IMR-90 (cell line): ENCODE measurements around the gene SPECC1L. TPM values are rescaled to one million over a fixed set of nuclear protein-coding genes. Genes with fewer than 3 reads are reported as not detected.

ENCODE experiments used
- ATAC-seq: fragments of 200-7000 bp; cut with Tn5 transposase; 2 replicates; pipeline ENCODE4 v1.9.1; 2020; ENCODE audit warnings: low read depth, mild to moderate bottlenecking, moderate library complexity
- BruUV-seq: library from RNA; stranded (reverse); fragments of 400-500 nt; replicated peaks from 2 replicates; lab custom pipeline; 2021; lab: Mats Ljungman, UMichigan
- CTCF ChIA-PET: fragments of 300-600 bp; formaldehyde crosslinking; extraction: SDS; loops from one replicate; lab custom pipeline; 2021; ENCODE audit warnings: antibody characterized with exemption; lab: Yijun Ruan, JAX
- POLR2A ChIA-PET: fragments of 300-600 bp; sonication (Branson Sonifier 250); formaldehyde crosslinking; loops from one replicate; lab custom pipeline; 2022; ENCODE audit warnings: antibody characterized with exemption; ENCODE audit not compliant: unreplicated experiment; lab: Charles Lee
- DNase-seq: peaks from one replicate; pipeline ENCODE4 v3.0.0; 2013
- H2AFZ ChIP-seq: replicated peaks from 2 replicates; pipeline ENCODE3; 2013; ENCODE audit warnings: low read length, mild to moderate bottlenecking; ENCODE audit not compliant: poor library complexity
- H2AK5ac ChIP-seq: 2 replicates; pipeline ENCODE4 v1.6.1; 2013; ENCODE audit warnings: low read depth, low read length, inconsistent platforms
- H2AK9ac ChIP-seq: replicated peaks from 2 replicates; pipeline ENCODE3; 2013; ENCODE audit warnings: mild to moderate bottlenecking, low read depth, low read length, moderate library complexity; ENCODE audit not compliant: poor library complexity
- H2BK120ac ChIP-seq: 2 replicates; pipeline ENCODE4 v1.6.1; 2013; ENCODE audit warnings: low read depth, low read length, inconsistent platforms
- H2BK15ac ChIP-seq: 3 replicates; pipeline ENCODE4 v1.6.1; 2013; ENCODE audit warnings: low read depth, low read length, inconsistent platforms
- H2BK20ac ChIP-seq: 2 replicates; pipeline ENCODE4 v1.6.1; 2013; ENCODE audit warnings: low read depth, mild to moderate bottlenecking, inconsistent platforms, low read length, moderate library complexity
- H2BK5ac ChIP-seq: 2 replicates; pipeline ENCODE4 v1.6.1; 2013; ENCODE audit warnings: mild to moderate bottlenecking, low read depth, low read length, inconsistent platforms; ENCODE audit not compliant: poor library complexity, severe bottlenecking
- H3K14ac ChIP-seq: replicated peaks from 2 replicates; pipeline ENCODE4 v1.6.1; 2013; ENCODE audit warnings: low read depth, low read length, inconsistent platforms
- H3K18ac ChIP-seq: 2 replicates; pipeline ENCODE4 v1.6.1; 2013; ENCODE audit warnings: low read depth, low read length, control low read depth
- H3K23ac ChIP-seq: 2 replicates; pipeline ENCODE4 v1.6.1; 2013; ENCODE audit warnings: low read depth, low read length, inconsistent platforms
- H3K27ac ChIP-seq: 2 replicates; pipeline ENCODE4 v1.5.1; 2013; ENCODE audit warnings: mild to moderate bottlenecking, control low read depth, low read length; ENCODE audit not compliant: insufficient read depth
- H3K27me3 ChIP-seq: 2 replicates; pipeline ENCODE4 v1.6.1; 2013; ENCODE audit warnings: low read length; ENCODE audit not compliant: control insufficient read depth, insufficient read depth
- H3K36me3 ChIP-seq: 2 replicates; pipeline ENCODE4 v1.6.1; 2013; ENCODE audit warnings: low read length, mixed read lengths; ENCODE audit not compliant: control insufficient read depth, insufficient read depth
- H3K4ac ChIP-seq: 2 replicates; pipeline ENCODE4 v1.6.1; 2013; ENCODE audit warnings: low read depth, low read length, inconsistent platforms
- H3K4me1 ChIP-seq: 2 replicates; pipeline ENCODE4 v1.6.1; 2013; ENCODE audit warnings: low read length, mixed read lengths; ENCODE audit not compliant: control insufficient read depth, insufficient read depth
- H3K4me2 ChIP-seq: 2 replicates; pipeline ENCODE4 v1.6.1; 2013; ENCODE audit warnings: low read depth, mild to moderate bottlenecking, control low read depth, low read length, moderate library complexity
- H3K4me3 ChIP-seq: 2 replicates; pipeline ENCODE4 v1.5.1; 2013; ENCODE audit warnings: low read depth, mild to moderate bottlenecking, control low read depth, low read length, moderate library complexity; ENCODE audit not compliant: insufficient read depth
- H3K56ac ChIP-seq: 2 replicates; pipeline ENCODE4 v1.6.1; 2013; ENCODE audit warnings: low read length, inconsistent platforms; ENCODE audit not compliant: insufficient read depth; ENCODE audit errors: extremely low read depth
- H3K79me1 ChIP-seq, 2 experiments: 2 replicates each; pipeline ENCODE4 v1.6.1; 2013; ENCODE audit warnings: low read length in 2 of 2, inconsistent platforms in 1 of 2, low read depth in 1 of 2
- H3K9ac ChIP-seq: 2 replicates; pipeline ENCODE4 v1.6.1; 2013; ENCODE audit warnings: low read depth, low read length, control low read depth
- H3K9me1 ChIP-seq: 2 replicates; pipeline ENCODE4 v1.6.1; 2013; ENCODE audit warnings: low read length, inconsistent platforms; ENCODE audit not compliant: insufficient read depth
- H3K9me3 ChIP-seq: 2 replicates; pipeline ENCODE4 v1.6.1; 2013; ENCODE audit warnings: low read length; ENCODE audit not compliant: control insufficient read depth, insufficient read depth
- H4K20me1 ChIP-seq: 2 replicates; pipeline ENCODE4 v1.6.1; 2013; ENCODE audit warnings: low read length, inconsistent platforms; ENCODE audit not compliant: insufficient read depth
- H4K5ac ChIP-seq: 2 replicates; pipeline ENCODE4 v1.6.1; 2013; ENCODE audit warnings: mild to moderate bottlenecking, low read depth, low read length, control low read depth
- H4K8ac ChIP-seq, 2 experiments: 2 replicates each; pipeline ENCODE4 v1.6.1; 2013; ENCODE audit warnings: low read depth in 2 of 2, low read length in 2 of 2, control low read depth in 1 of 2, inconsistent platforms in 1 of 2
- H4K91ac ChIP-seq: 2 replicates; pipeline ENCODE4 v1.6.1; 2013; ENCODE audit warnings: low read depth, low read length, inconsistent platforms; ENCODE audit not compliant: insufficient read depth
- BHLHE40 ChIP-seq: fragments of 150-350 bp; IDR thresholded peaks from 2 replicates; pipeline ENCODE4 v1.6.1; 2016; ENCODE audit warnings: mild to moderate bottlenecking, low read depth, low read length
- CEBPB ChIP-seq: IDR thresholded peaks from 2 replicates; pipeline ENCODE4 v1.6.1; 2012; ENCODE audit warnings: low read depth, low read length, improper control_type of control experiment
- CTCF ChIP-seq: conservative IDR thresholded peaks from 2 replicates; pipeline ENCODE4 v1.5.1; 2012; ENCODE audit warnings: mild to moderate bottlenecking, low read depth, low read length, improper control_type of control experiment
- ELK1 ChIP-seq: fragments of 150-350 bp; IDR thresholded peaks from 2 replicates; pipeline ENCODE4 v1.6.1; 2016; ENCODE audit warnings: low read depth, mild to moderate bottlenecking, low read length, moderate library complexity, borderline replicate concordance
- FOS ChIP-seq: fragments of 150-350 bp; IDR thresholded peaks from 2 replicates; pipeline ENCODE4 v1.6.1; 2016; ENCODE audit warnings: low read depth, low read length
- MAFK ChIP-seq: IDR thresholded peaks from 2 replicates; pipeline ENCODE4 v1.6.1; 2012; ENCODE audit warnings: low read depth, low read length, improper control_type of control experiment
- MAZ ChIP-seq: IDR thresholded peaks from 2 replicates; pipeline ENCODE4 v1.6.1; 2012; ENCODE audit warnings: low read depth, mild to moderate bottlenecking, low read length, improper control_type of control experiment, moderate library complexity, borderline replicate concordance
- MXI1 ChIP-seq: IDR thresholded peaks from 2 replicates; pipeline ENCODE4 v1.6.1; 2012; ENCODE audit warnings: low read depth, mild to moderate bottlenecking, low read length, moderate library complexity, borderline replicate concordance
- NFE2L2 ChIP-seq: fragments of 150-350 bp; IDR thresholded peaks from 2 replicates; pipeline ENCODE4 v1.6.1; 2016; ENCODE audit warnings: low read depth, mild to moderate bottlenecking, low read length
- POLR2A ChIP-seq: IDR thresholded peaks from 2 replicates; pipeline ENCODE4 v1.6.1; 2012; ENCODE audit warnings: mild to moderate bottlenecking, low read depth, low read length
- RCOR1 ChIP-seq: IDR thresholded peaks from 2 replicates; pipeline ENCODE4 v1.6.1; 2012; ENCODE audit warnings: mild to moderate bottlenecking, low read length, improper control_type of control experiment; ENCODE audit not compliant: insufficient replicate concordance
- RFX5 ChIP-seq: IDR thresholded peaks from 2 replicates; pipeline ENCODE4 v1.8.0; 2012; ENCODE audit warnings: low read depth, mild to moderate bottlenecking, low read length, moderate library complexity
- USF2 ChIP-seq: fragments of 150-350 bp; IDR thresholded peaks from 2 replicates; pipeline ENCODE4 v1.6.1; 2017; ENCODE audit warnings: mild to moderate bottlenecking, antibody characterized with exemption, low read length, low read depth
- WGBS, 2 experiments: methylation state at CpG; one replicate each; pipeline versions ENCODE4 v1.1.5 to v1.1.7; 2013; ENCODE audit warnings: missing lambda C conversion rate in 2 of 2; ENCODE audit not compliant: insufficient read length in 1 of 2; ENCODE audit errors: extremely low coverage in 2 of 2; 5-methylcytosine and 5-hydroxymethylcytosine counted together
- dilution Hi-C: fragments of 300-500 bp; cut with HindIII; formaldehyde crosslinking; loops from one replicate; pipeline ENCODE4 v1.14.3; 2018; ENCODE audit warnings: low sequenced_read_pairs; ENCODE audit not compliant: unreplicated experiment
- in situ Hi-C: fragments of 300-500 bp; cut with MboI; formaldehyde crosslinking; loops from 3 replicates; pipeline ENCODE4 v1.14.3; 2019; ENCODE audit warnings: low sequenced_read_pairs, inconsistent platforms, mixed read lengths
- intact Hi-C: fragments of 100-400 bp; cut with micrococcal nuclease; formaldehyde crosslinking; loops from 2 replicates; pipeline ENCODE4 v1.10.0; 2022
- polyA plus RNA-seq, 3 experiments: library from polyadenylated mRNA; depleted of rRNA; stranded (reverse); fragments of >200 nt; gene quantifications; 2 replicates each; pipeline ENCODE4 v1.2.3, GENCODE V29; 2012; ENCODE audit warnings: low replicate concordance in 1 of 3
- total RNA-seq: library from RNA; depleted of rRNA; stranded (reverse); fragments of >200 nt; gene quantifications from 2 replicates; pipeline ENCODE4 v1.2.3, GENCODE V29; 2012

Gene SPECC1L
- total and polyA plus RNA-seq, 2 of the 4 experiments (the other 2 are of a cell fraction) = 18.7 to 44.1 TPM

GRCh38 chr22:24467340-24467739, 196.7 kb downstream of the SPECC1L start:
- H2BK20ac ChIP-seq = peak overlapping the region; percentile 65
- 0 out of 2 replicates have a peak overlapping the region, but pooled peaks have one; percentile 16 for H3K9ac ChIP-seq
- peak overlapping the region; percentile 18; the same call in 1 of the 2 replicates for H4K5ac ChIP-seq
- intact Hi-C loops = no loop called here
- no peak for TF ChIP-seq MAZ
- TF ChIP-seq USF2 = no peak
- TF ChIP-seq RFX5 = no peak
- no peak for TF ChIP-seq NFE2L2
- no peak for TF ChIP-seq RCOR1
- TF ChIP-seq ELK1 = no peak
- TF ChIP-seq BHLHE40 = no peak
- TF ChIP-seq MAFK = no peak
- TF ChIP-seq POLR2A = no peak
- no peak for TF ChIP-seq CTCF
- no peak for TF ChIP-seq MXI1
- TF ChIP-seq FOS = no peak
- no peak for TF ChIP-seq CEBPB
- H2BK15ac ChIP-seq = peak overlapping the region; percentile 30; the same call in 2 of the 3 replicates
- peak overlapping the region; percentile 68 for H4K91ac ChIP-seq
- DNase-seq = no peak
- no CpG with 5 or more reads among the region's 2 CpGs for WGBS, 2 experiments
- no peaks in the 10 kb centered on the region for H4K20me1 ChIP-seq
- peaks cover 22% of the 10 kb centered on the region for H3K4me1 ChIP-seq
- no peak overlapping the region for H3K4me2 ChIP-seq
- H2AK5ac ChIP-seq = peak overlapping the region; percentile 18; the same call in 1 of the 2 replicates
- POLR2A ChIA-PET = no interaction called here
- BruUV-seq = no TSS peak
- peak overlapping the region; percentile 35 for H2BK5ac ChIP-seq
- no peak overlapping the region for H3K4me3 ChIP-seq
- peak overlapping the region; percentile 43; the same call in 1 of the 2 replicates for H3K14ac ChIP-seq
- ATAC-seq = no peak
- dilution Hi-C loops = no loop called here
- no peak overlapping the region for H2AK9ac ChIP-seq
- no peak overlapping the region; the same call in 1 of the 2 replicates for H3K56ac ChIP-seq
- H3K9me3 ChIP-seq = no peaks in the 10 kb centered on the region
- H2AFZ ChIP-seq = no peak overlapping the region
- H3K27ac ChIP-seq = no peak overlapping the region
- CTCF ChIA-PET = no interaction called here
- no peaks in the 10 kb centered on the region for H3K79me1 ChIP-seq
- peak overlapping the region; percentile 23; the same call in 1 of the 2 replicates for H3K23ac ChIP-seq
- peak overlapping the region; percentile 88 for H2BK120ac ChIP-seq
- H3K4ac ChIP-seq = peak overlapping the region; percentile 84
- in situ Hi-C loops = no loop called here
- H3K18ac ChIP-seq = peak overlapping the region; percentile 18; the same call in 1 of the 2 replicates
- H3K9me1 ChIP-seq = peaks cover 13% of the 10 kb centered on the region
- no peaks in the 10 kb centered on the region for H3K27me3 ChIP-seq
- H3K36me3 ChIP-seq = no peaks in the 10 kb centered on the region
- peak overlapping the region in 1 of 2 experiments; percentile 56; a peak in 1 of 4 replicates for H4K8ac ChIP-seq
